Activated naive CD8-positive, alpha-beta T cell treated with anti-CD3 and anti-CD28 coated beads, Interleukin-2, amount 50 U/mL, for 16 hours (primary cell): ENCODE measurements around the gene KIAA1217.

ENCODE experiments used
- DNase-seq: peaks from one replicate; pipeline ENCODE4 v3.0.0-alpha.2; 2020; ENCODE audit warnings: low read depth, low spot score

Gene KIAA1217

GRCh38 chr10:24371396-24371795 lies 162.5 kb downstream of the KIAA1217 start:
- DNase-seq = no peak

- DNase-seq = no peak
Observed at GRCh38 chr10:24374134-24374915, 165.4 kb downstream of the KIAA1217 start.

- no peak for DNase-seq
Observed at GRCh38 chr10:24375510-24375909, 166.6 kb downstream of the KIAA1217 start.

GRCh38 chr10:24376731-24377130 lies 167.8 kb downstream of the KIAA1217 start:
- DNase-seq = no peak

- DNase-seq = no peak
Observed at GRCh38 chr10:24378126-24378920, 169.4 kb downstream of the KIAA1217 start.

GRCh38 chr10:24381235-24382010 lies 172.5 kb downstream of the KIAA1217 start:
- no peak for DNase-seq

- no peak for DNase-seq
Observed at GRCh38 chr10:24382045-24382444, 173.1 kb downstream of the KIAA1217 start.

GRCh38 chr10:24382596-24382978 lies 173.6 kb downstream of the KIAA1217 start:
- no peak for DNase-seq

GRCh38 chr10:24382979-24383663 lies 174.2 kb downstream of the KIAA1217 start:
- no peak for DNase-seq

- no peak for DNase-seq
Observed at GRCh38 chr10:24383681-24384106, 174.8 kb downstream of the KIAA1217 start.

- no peak for DNase-seq
Observed at GRCh38 chr10:24384954-24385353, 176.0 kb downstream of the KIAA1217 start.

- DNase-seq = no peak
Observed at GRCh38 chr10:24385776-24386175, 176.8 kb downstream of the KIAA1217 start.

GRCh38 chr10:24390146-24390700 lies 181.3 kb downstream of the KIAA1217 start:
- no peak for DNase-seq

- DNase-seq = no peak
Observed at GRCh38 chr10:24390746-24391145, 181.8 kb downstream of the KIAA1217 start.

- no peak for DNase-seq
Observed at GRCh38 chr10:24393201-24393600, 184.3 kb downstream of the KIAA1217 start.

GRCh38 chr10:24394461-24395190 lies 185.7 kb downstream of the KIAA1217 start:
- no peak for DNase-seq

- no peak for DNase-seq
Observed at GRCh38 chr10:24396396-24396795, 187.5 kb downstream of the KIAA1217 start.

GRCh38 chr10:24397662-24398061 lies 188.7 kb downstream of the KIAA1217 start:
- DNase-seq = no peak

- no peak for DNase-seq
Observed at GRCh38 chr10:24404567-24404966, 195.6 kb downstream of the KIAA1217 start.

GRCh38 chr10:24405635-24406034 lies 196.7 kb downstream of the KIAA1217 start:
- DNase-seq = no peak
